GM21528 (cell line): ENCODE results near the gene ADGRG7.
"Not testable (repeated sequence)": the region's sequence is repeated elsewhere in the genome, so short reads cannot be mapped to it uniquely, and the experiment has no call there.

Source experiments
- ATAC-seq: cut with Tn5 transposase; IDR thresholded peaks from one replicate; pipeline ENCODE4 v1.9.1; 2021; ENCODE audit warnings: mild to moderate bottlenecking, moderate library complexity; ENCODE audit not compliant: unreplicated experiment, low FRiP score

The ADGRG7 gene, protein sequence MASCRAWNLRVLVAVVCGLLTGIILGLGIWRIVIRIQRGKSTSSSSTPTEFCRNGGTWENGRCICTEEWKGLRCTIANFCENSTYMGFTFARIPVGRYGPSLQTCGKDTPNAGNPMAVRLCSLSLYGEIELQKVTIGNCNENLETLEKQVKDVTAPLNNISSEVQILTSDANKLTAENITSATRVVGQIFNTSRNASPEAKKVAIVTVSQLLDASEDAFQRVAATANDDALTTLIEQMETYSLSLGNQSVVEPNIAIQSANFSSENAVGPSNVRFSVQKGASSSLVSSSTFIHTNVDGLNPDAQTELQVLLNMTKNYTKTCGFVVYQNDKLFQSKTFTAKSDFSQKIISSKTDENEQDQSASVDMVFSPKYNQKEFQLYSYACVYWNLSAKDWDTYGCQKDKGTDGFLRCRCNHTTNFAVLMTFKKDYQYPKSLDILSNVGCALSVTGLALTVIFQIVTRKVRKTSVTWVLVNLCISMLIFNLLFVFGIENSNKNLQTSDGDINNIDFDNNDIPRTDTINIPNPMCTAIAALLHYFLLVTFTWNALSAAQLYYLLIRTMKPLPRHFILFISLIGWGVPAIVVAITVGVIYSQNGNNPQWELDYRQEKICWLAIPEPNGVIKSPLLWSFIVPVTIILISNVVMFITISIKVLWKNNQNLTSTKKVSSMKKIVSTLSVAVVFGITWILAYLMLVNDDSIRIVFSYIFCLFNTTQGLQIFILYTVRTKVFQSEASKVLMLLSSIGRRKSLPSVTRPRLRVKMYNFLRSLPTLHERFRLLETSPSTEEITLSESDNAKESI

DNA sequence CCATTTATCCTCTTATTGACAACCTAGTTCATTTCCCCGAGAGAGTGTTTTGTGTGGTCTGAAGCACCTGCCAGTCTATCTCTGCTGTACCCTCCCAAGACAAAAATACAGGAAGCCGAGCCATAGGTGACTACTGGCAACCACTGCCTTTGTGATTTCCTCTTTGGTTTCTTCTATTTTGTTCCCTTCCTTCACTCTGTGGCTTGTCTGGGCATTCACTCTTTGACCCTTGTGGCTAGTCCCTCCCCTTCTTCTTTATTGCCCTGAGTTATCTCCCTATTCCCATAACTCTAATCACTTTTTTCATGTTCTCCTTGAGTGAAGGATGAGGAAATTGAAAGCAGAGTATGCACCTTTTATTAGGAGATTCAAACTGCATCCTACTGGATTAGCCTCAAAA, at the start of gene ADGRG7:
Gene ADGRG7, plus strand, starts transcription at position 297 of the 400 bp plus-strand sequence. CDS start 256 bp downstream, outside the sequence.
- ATAC-seq: no peak

DNA sequence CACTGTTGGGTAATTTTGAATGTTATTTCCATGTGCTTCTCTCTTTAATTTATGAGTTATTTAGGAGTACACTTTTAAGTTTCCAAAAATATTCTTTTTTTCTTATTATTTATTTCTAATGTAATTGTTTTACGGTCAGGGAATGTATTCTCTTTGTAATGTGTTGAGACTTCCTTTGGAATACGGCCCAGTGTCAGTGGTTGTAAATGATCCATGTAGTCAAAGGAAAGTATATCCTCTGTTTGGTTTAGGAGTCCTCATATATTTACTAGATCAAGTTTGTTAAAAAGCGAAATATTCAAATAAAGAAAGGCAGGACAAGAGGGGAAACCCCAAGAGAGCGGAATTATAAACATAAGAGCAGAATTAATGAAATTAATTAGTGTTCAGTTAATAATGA, 49.0 kb upstream of the ADGRG7 start:
- no peak for ATAC-seq

DNA sequence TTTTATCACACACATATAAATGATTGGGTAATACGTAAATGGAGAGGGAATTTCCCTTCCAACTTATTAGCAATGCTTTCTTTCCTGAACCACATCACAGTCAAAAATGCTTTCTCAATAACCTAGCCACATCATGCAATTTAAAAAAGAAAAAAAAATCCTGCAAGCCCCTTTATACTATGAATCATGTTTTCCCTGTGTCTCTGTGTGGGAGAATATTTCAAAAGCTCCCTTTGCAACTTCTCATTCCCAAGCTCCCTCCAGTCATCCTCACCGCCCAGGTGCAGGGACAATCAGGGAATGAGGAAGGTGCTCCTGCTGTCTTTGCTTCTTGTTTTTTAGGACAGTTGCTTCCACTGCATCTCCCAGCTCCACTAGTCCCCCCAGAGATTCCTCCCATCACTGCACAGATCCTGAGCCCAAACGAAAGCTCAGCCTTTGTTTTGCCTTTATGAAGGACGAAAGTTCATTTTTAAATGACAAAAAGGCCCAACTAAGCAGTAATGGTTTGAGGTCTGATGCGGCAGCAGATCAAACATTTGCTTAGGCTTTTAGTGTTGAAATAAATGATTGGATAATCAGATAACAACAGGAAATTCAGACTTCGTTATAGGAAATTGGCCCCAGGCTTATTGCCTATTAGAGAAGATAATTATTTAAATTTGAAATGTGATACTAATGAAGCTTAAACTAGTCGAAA, 47.8 kb upstream of the ADGRG7 start:
- no peak for ATAC-seq

DNA sequence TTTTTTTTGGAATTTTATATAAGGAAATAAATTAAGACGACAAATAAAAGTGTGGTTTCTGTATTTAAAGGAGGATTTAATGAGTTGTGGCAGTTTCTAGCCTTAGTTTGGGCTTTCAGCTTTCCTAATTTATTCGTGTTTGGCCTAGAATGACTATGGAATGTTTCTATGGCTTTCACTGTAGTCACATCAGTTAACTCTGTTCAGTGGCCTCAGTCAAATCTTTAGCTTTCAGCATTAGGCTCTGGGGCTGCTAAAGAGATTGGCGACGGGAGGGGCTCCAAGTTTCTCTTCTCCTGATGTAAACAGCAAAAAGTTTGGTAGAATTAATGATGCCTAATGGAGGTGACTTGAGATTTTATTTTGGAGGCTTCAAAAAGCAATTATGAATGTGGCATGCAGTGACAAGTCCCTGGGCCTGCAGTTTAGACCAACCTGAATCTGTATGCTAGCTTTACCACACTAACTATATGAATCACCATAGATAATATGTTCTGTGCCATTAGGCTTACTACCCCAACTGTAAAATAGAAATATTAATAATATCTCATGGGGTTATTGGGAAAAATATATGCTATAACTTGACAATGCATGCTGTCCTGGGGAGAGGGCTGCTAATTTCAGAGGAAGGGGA, 47.1 kb upstream of the ADGRG7 start:
- ATAC-seq: no peak

DNA sequence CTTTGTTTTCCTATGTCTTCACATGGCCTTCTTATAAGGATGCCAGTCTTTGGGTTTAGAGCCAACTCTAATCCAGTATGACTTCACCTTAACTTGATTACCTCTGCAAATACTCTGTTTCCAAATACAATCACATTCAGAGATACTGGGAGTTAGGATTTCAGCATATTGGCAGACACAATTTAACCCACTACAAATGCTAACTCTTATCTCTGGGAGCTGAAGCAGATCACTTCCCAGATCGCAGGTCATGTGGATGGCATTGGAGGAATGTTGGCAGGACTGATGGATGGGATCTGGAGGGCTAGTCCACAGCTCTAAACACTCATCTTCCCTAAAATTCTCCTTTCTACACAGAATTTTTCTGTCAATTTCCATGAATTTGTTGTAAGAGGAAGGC, 46.2 kb upstream of the ADGRG7 start:
- no peak for ATAC-seq

DNA sequence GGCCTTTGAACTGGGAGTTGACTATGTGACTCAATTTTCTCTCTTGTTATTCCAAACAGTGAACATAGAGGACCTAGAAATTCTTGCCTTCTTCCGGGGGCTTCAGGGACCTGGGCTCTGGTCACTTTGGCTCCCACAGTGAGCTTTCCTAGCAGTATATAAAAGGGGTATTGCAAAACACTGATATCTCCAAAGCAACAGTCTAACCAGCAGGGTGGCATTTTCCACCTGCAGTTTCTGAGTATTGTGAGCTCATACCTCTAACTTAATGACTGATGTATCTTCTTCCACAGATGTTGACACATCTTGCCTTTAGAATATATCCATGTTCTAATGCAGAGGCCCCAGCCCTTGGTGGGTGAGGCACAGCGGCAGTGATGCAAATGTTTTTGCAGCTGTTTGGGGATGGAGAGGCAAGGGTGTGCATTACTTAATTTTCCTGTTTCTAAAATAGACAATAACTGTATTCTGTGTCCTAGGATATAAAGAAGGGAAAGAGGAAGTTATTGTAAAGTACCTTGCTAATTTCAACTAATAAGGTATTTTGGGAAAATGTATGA, 45.7 kb upstream of the ADGRG7 start:
- no peak for ATAC-seq

DNA sequence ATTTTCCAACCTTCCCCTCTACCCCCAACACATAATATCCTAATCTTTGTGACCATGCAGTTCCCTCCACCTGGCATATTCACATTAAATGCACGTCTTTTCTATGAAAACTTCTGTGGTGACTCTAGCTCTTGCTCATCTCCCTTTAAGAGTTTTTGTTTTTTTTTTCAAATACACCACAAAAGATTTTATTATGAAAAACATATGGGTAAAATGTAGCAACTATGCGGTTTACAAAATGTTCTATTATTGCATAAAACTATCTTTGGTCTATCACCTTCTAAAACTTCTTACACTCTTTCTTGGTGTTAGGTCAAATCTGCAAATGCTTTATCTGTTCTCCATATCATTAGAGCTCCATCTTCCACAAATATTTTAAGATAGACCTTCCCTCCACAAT, 38.6 kb upstream of the ADGRG7 start:
- no peak for ATAC-seq

DNA sequence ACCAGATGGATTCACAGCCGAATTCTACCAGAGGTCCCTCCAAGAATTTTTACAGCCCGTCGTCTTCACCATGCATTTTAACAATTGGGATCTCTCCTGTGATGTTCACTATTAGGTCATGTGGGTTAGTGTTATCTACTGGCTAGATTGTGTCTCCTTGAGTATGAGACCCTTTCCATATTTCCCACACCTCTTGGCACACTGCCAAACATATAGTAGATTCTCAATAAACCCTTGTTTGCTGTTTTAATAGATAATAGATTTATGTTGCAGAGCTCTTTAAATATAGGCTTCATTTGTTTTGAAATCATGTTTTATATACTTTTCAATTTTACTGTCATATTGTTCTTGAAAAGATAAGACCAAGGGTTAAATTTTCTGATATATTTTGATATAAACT, 34.9 kb upstream of the ADGRG7 start:
- ATAC-seq: no peak

DNA sequence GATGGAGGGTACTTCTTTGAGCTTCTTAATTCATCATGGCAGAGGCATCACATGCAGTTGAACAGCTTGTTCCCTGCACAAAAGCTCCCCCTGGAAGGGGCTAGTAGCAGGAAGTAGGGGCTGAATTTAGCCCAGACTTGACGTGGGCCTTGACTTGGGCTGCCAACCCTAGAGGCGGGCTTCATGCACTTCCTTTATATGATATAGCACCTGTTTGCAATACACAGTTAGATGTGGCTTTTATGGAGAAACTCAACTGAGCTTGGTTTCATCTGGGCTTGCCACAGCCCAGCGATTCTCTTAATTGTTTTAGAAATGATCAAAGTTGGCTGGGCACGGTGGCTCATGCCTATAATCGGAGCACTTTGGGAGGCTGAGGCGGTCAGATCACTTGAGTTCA, 33.7 kb upstream of the ADGRG7 start:
- no peak for ATAC-seq

DNA sequence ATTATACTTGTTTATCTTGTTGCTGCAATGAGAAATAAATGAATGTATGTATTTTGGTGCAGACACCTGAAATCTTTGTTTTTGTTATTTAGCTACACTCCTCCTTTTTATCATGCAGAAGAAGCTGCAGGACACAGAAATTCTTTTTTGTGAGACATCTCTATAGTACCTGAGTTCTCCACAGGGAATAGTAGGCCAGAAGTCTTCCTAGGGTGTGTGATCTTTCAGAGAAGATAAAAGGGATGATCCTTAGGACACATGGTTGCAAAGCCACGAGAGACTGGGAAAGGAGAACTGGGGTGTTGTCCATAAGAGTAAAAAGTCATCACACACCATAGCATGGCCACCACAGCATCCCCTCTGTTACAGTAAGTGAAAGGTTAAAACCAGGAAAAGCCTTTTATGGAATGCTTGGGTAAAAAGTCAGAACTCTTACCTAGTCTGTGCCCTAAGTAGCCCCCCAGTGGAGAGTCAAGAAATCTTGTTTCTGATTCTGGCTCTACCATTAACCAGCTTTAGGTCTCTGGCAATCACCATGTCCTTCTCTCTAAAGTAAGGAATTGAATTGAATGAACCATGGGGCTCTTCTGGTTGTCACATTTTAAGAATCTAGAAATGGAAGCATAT, 31.9 kb upstream of the ADGRG7 start:
- no peak for ATAC-seq

DNA sequence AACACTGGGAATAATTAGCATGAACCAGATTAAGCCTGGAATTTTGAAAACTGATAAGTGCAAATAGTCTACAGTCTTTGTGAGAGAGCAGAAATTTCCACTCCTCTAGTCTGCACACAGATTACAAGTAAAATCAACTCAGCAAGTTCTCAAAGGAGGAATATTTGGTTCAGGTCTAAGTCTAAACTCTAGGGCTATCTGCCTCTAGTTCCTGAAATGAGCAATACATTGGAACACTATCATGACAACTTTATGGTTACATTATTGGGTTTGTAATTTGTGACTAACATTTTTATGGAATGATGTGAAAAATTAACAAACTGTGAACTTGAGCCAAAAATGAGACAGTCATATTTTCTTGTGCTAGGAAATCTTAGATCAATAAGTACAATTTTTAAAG, 30.8 kb upstream of the ADGRG7 start:
- no peak for ATAC-seq

DNA sequence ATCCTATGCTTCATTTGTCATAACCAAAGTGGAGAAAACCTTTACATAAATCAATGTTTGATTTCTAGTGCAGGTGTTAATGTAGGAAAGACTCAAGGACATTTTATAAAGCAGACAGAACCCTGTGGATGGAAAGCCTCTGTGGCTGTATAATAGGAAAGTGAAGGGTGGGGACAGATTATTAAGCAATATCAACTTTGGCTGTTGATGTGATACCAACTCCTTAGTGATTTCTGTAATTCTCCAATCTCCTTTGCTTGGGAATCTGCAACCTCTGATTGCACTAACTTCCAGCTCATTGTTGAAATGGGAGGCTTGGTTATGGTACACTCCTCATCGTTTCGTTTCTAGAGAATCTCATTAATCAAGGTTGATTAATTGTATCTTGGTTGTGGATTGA, 29.3 kb upstream of the ADGRG7 start:
- no peak for ATAC-seq

DNA sequence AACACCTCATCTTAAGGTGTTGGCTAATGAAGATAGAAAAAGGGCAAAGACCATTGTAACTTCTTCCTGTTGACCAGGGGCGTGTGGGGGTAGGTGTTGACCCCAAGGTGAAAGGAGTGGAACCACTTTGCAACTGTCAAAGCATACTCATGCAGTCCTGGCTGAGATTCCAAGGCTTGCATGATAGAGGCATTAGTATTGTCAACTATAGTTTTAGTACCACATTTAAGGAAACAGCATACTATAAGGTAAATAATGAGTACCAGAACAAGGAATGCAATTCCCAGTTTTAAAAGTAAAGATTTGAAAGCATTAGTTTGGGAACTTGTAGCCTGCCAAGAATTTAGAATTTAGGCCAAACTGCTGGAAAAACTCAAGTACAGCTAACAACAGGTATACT, 27.8 kb upstream of the ADGRG7 start:
- ATAC-seq: no peak

DNA sequence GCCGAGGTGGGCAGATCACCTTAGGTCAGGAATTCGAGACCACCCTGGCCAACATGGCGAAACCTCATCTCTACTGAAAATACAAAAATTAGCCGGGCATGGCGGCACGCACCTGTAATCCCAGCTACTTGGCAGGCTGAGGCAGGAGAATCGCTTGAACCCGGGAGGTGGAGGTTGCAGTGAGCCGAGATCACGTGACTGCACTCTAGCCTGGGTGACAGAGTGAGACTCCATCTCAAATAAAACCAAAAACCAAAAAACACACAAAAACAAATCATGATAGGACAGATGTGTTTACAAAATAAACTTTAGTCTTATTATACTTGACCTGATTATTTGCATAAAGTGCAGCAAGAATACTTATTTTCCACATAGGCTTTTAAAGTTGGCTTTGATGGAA, 27.2 kb upstream of the ADGRG7 start:
- not testable (repeated sequence) for ATAC-seq

DNA sequence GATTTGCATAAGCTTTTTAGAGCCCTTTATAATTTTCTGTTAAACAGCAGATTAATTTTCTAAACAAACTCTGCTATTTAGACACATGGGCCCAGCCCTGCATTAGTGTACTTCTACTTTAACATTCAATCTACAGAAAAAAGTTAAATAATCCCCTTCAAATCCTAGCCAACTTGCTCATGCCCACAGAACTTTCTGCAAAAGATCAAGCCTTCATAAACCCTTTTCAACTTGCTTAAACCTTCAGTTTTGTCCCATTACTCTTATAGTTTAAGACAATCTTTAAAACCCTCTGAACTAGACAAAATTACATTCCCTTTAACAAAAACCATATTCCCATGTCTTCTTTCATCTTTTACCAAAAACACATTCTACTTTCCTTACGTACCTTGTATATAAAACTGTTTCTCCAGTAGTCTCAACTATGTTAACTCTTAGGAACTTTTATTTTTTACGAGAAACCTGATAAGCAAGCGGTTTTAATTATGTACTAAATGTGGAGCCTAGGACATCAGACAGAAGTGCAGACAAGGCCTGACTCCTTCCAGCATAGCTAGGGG, 25.2 kb upstream of the ADGRG7 start:
- no peak for ATAC-seq

DNA sequence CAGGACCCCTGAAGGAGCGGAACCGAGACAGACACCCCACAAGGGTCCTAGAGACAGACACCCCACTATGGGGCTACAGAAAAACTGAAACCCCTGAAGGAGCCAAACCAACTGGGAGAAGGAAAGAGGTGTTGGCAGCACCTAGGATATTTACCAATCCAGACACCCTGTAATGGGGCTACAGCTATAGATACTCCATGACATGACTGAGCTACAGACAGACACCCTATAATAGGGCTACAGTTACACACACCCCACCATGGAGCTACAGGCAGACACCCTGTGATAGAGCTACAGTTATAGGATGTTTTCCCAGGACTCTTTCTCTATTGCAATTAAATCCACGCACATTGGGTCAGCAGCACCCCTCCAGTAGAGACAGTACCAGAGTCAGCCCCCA, 22.6 kb upstream of the ADGRG7 start:
- ATAC-seq: no peak

DNA sequence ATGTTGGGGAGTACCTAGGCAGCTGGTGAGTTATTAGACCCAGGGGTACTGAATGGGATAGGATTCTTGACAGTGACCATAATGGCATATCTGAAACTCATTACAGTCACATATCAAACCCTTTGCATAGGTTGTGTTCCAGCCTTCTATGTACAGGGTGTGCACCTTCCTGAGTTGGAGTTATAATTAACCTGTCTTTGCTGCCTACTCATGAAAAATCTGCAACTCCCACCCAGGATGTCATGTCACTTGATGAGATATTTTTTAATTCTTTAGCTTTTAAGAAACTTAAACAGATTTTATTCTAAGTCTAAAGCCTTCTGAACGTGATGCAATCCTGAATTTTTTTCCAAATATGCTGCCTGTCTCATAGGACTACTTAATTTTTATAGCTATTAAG, 21.1 kb upstream of the ADGRG7 start:
- ATAC-seq: no peak

DNA sequence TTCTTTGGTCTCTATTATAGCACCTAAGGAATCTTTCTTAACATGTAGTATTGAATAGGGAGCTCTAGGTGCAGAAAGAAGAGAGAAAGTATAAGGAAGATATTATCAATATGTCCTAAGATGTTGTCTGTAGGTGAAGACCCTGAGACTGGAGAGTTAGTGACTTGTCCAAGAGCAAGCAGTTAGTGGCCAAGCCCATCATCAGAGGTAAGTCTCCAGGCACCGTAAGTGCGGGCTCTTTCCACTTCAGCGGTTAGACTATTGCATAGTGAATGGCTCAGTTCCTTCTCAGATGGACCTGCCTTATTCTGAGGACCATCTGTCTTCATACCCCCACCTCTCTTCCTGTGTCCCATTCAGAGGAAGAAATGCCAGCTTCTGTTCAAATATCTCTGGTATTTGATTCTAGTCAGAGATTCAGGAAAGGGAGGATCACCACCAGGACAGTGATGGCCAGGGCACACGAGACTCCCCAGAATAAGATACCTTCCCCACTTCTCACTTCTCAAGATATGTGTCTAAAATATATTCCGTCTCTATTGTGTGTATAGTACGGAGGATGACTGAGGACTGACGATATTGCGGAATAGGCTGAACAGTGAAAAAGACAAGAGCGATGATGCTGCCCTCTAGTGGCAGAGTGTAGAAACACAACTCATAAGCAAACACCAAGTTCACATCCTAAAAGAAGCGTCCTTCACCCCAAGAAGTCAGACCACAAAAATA, 19.1 kb upstream of the ADGRG7 start:
- peak; percentile 86 for ATAC-seq

DNA sequence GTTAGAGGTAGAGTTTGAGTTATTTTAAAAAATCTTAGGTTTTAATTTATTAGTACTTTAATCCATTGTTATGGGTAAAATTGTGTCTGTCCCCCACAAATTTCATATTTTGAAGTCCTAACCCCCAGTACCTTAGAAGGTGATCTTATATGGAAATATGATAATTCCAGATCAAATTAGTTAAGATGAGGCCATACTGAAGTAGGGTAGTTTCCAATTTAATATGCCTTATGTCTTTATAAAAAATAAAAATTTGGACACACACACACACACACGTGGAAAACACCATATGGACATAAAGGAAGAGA, 18.6 kb upstream of the ADGRG7 start:
- ATAC-seq: no peak
